K562 (cell line): ENCODE data around the gene KLHL12. TPM values are rescaled to one million over a fixed set of nuclear protein-coding genes. Genes with fewer than 3 reads are reported as not detected.

ENCODE experiments used
- ATAC-seq: fragments of 200-7000 bp; cut with Tn5 transposase; 3 replicates; pipeline ENCODE4 v1.9.1; 2020; ENCODE audit warnings: moderate library complexity
- BruUV-seq: library from RNA; stranded (reverse); fragments of 400-500 nt; replicated peaks from 2 replicates; lab custom pipeline; 2021; lab: Mats Ljungman, UMichigan
- CTCF ChIA-PET: fragments of 300-600 bp; formaldehyde crosslinking; extraction: SDS; loops from one replicate; lab custom pipeline; 2021; ENCODE audit warnings: low intra/inter-chr PET ratio; lab: Yijun Ruan, JAX
- POLR2A ChIA-PET: fragments of 300-600, 350-650 bp; sonication (Branson Sonifier 250); formaldehyde crosslinking; extraction: SDS; loops from one replicate; lab custom pipeline; 2021; ENCODE audit warnings: antibody characterized with exemption, inconsistent platforms; lab: Yijun Ruan, JAX
- DNase-seq, 4 experiments: peaks; one replicate each; pipeline versions ENCODE4 v3.0.0 to v3.0.0-alpha.2; 2011 to 2018; ENCODE audit warnings: low spot score in 3 of 4, mixed read lengths in 3 of 4; ENCODE audit errors: extremely low read depth in 1 of 4
- FAIRE-seq: peaks from 2 replicates; lab custom pipeline; 2011; peaks lifted over from hg19 to GRCh38; lab: Jason Lieb, UNC
- H2AFZ ChIP-seq: 2 replicates; pipeline ENCODE4 v1.6.0; 2011; ENCODE audit warnings: low read depth, low read length, control low read depth, inconsistent platforms
- H3K27ac ChIP-seq: fragments of 200-600 bp; 3 replicates; pipeline ENCODE4 v1.8.0; 2011; ENCODE audit warnings: low read depth, mild to moderate bottlenecking, control low read depth, inconsistent platforms, low read length, moderate library complexity, mixed read lengths; ENCODE audit errors: extremely low read depth
- H3K27me3 ChIP-seq, 2 experiments: fragments of 300-600 bp in 1 of 2; 2 replicates in 1 of 2; 3 replicates in 1 of 2; pipeline versions ENCODE4 v1.6.0 to v1.8.0; 2011; ENCODE audit warnings: inconsistent platforms in 2 of 2, low read length in 2 of 2, mild to moderate bottlenecking in 1 of 2, mixed read lengths in 1 of 2, moderate library complexity in 1 of 2; ENCODE audit not compliant: control insufficient read depth in 2 of 2, insufficient read depth in 2 of 2
- H3K36me3 ChIP-seq: fragments of 300-600 bp; 3 replicates; pipeline ENCODE4 v1.8.0; 2011; ENCODE audit warnings: mild to moderate bottlenecking, low read length, inconsistent platforms; ENCODE audit not compliant: control insufficient read depth, insufficient read depth
- H3K4me1 ChIP-seq, 2 experiments: fragments of 200-600 bp in 1 of 2; replicated peaks in 1 of 2; 2 replicates in 1 of 2; 3 replicates in 1 of 2; pipeline versions ENCODE4 v1.5.1 to v1.8.0; 2011; ENCODE audit warnings: inconsistent platforms in 2 of 2, low read length in 2 of 2, mild to moderate bottlenecking in 1 of 2, mixed read lengths in 1 of 2, moderate library complexity in 1 of 2; ENCODE audit not compliant: control insufficient read depth in 2 of 2, insufficient read depth in 2 of 2
- H3K4me2 ChIP-seq: 2 replicates; pipeline ENCODE4 v1.6.1; 2011; ENCODE audit warnings: low read length, control low read depth, inconsistent platforms, mixed read lengths; ENCODE audit not compliant: insufficient read depth
- H3K4me3 ChIP-seq: fragments of 200-600 bp; sonication (generic), shearing (Covaris generic); 2 replicates; pipeline ENCODE4 v1.5.1; 2016; ENCODE audit warnings: control low read depth, inconsistent platforms
- H3K79me2 ChIP-seq: fragments of 200-600 bp; 3 replicates; pipeline ENCODE4 v1.8.0; 2011; ENCODE audit warnings: low read length, inconsistent platforms; ENCODE audit not compliant: control insufficient read depth, insufficient read depth
- H3K9ac ChIP-seq, 2 experiments: 2 replicates each; pipeline versions ENCODE4 v1.6.0 to v1.6.1; 2011; ENCODE audit warnings: low read depth in 2 of 2, low read length in 2 of 2, control low read depth in 1 of 2, inconsistent platforms in 1 of 2, mild to moderate bottlenecking in 1 of 2, mixed read lengths in 1 of 2; ENCODE audit not compliant: insufficient read depth in 1 of 2
- H3K9me1 ChIP-seq: one replicate; pipeline ENCODE4 v1.6.0; 2011; ENCODE audit warnings: inconsistent platforms, mild to moderate bottlenecking, low read length, moderate library complexity; ENCODE audit not compliant: control insufficient read depth, insufficient read depth
- H3K9me3 ChIP-seq: replicated peaks from 2 replicates; pipeline ENCODE4 v1.5.1; 2011; ENCODE audit warnings: low read depth, low read length, inconsistent platforms; ENCODE audit not compliant: control insufficient read depth, insufficient read depth
- H4K20me1 ChIP-seq: replicated peaks from 2 replicates; pipeline ENCODE4 v1.6.1; 2011; ENCODE audit warnings: low read length, inconsistent platforms, mixed read lengths; ENCODE audit not compliant: control insufficient read depth, insufficient read depth
- L3MBTL2 ChIP-seq: fragments of 450-650 bp; IDR thresholded peaks from 2 replicates; pipeline ENCODE4 v1.6.1; 2016; ENCODE audit warnings: mild to moderate bottlenecking, moderate library complexity
- WGBS: fragments of 100-300 bp; shearing (Covaris generic); methylation state at CpG from one replicate; pipeline ENCODE4 v1.1.6; 2016; ENCODE audit warnings: low coverage, mixed read lengths; ENCODE audit not compliant: insufficient coverage; ENCODE audit errors: missing lambda C conversion rate; 5-methylcytosine and 5-hydroxymethylcytosine counted together
- in situ Hi-C: fragments of 300-500 bp; cut with MboI; formaldehyde crosslinking; loops from 4 replicates; pipeline ENCODE4 v1.15.0; 2018; ENCODE audit warnings: inconsistent platforms, mixed read lengths
- intact Hi-C: fragments of 100-400 bp; cut with micrococcal nuclease; formaldehyde crosslinking; loops from 2 replicates; pipeline ENCODE4 v1.14.2; 2022
- polyA plus RNA-seq, 8 experiments: library from polyadenylated mRNA; depleted of rRNA in 4 of 8; stranded (reverse) in 5 of 8; unstranded in 3 of 8; fragments of >200 nt; fragmentation: Nextera tagmentation in 2 of 8; fragmentation: Illumina TruSeq in 1 of 8; extraction: Ambion mirVana in 2 of 8; extraction: Trizol in 1 of 8; gene quantifications; 2 replicates each; pipeline versions ENCODE4 v1.2.1 to v1.2.3, GENCODE V29; 2011 to 2014; ENCODE audit warnings: inconsistent platforms in 1 of 8, missing spikeins in 1 of 8
- total RNA-seq, 7 experiments: library from RNA; depleted of rRNA in 6 of 7; stranded (reverse); fragments of >200 nt in 6 of 7; fragmentation: Illumina TruSeq in 2 of 7; extraction: Trizol in 2 of 7; gene quantifications; 2 replicates each; pipeline versions ENCODE4 v1.2.1 to v1.2.3, GENCODE V29; 2011 to 2021; ENCODE audit warnings: low replicate concordance in 1 of 7
- TF ChIP-seq, protein P1 (sequence below): fragments of 250-450 bp; sonication (Bioruptor Pico); IDR thresholded peaks from 2 replicates; pipeline ENCODE4 v1.5.0; 2020; ENCODE audit warnings: mild to moderate bottlenecking
- TF ChIP-seq, protein P2 (sequence below): fragments of 450-650 bp; IDR thresholded peaks from 2 replicates; pipeline ENCODE4 v1.7.0; 2016; ENCODE audit warnings: borderline replicate concordance
- TF ChIP-seq, protein P3 (sequence below): sonication (generic); formaldehyde crosslinking; IDR thresholded peaks from 2 replicates; pipeline ENCODE4 v1.9.0; 2022; ENCODE audit warnings: mild to moderate bottlenecking, missing genetic modification reagents
- TF ChIP-seq, protein P4 (sequence below): fragments of 200-800 bp; sonication (Bioruptor generic); IDR thresholded peaks from 2 replicates; pipeline ENCODE4 v1.6.1; 2016; ENCODE audit warnings: missing genetic modification characterization, missing compliant biosample characterization

KLHL12 gene
- total and polyA plus RNA-seq, 9 of the 15 experiments (the other 6 are each of a cell fraction or from before 2014, with no cell fraction given), result 23.1 to 85.1 (median 35.0) TPM

DNA sequence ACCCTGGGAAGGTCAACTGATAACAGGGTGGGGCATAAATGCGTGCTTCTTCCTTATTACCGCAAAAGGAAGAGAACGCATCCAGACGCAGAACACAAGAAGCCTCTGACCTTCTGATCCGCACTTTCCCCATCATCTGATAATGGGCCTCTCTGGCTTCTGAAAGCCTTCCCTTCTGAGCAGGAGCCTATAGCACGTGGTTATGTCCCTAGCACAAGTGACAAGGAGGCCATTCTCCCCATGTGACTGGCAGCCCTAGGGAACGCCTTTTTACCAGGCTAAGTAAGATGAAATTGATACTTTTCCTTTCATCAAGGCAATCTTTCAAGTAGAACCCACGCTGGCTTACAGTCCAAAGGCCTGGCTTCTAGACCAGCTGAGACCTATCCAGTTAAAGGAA is 72.2 kb downstream of the KLHL12 start:
- POLR2A ChIA-PET, result interaction anchor here (0.6 kb wide), 1 partner anchor 17 kb away, joined by 3 read pairs; no protein-coding TSS in a partner anchor
- BruUV-seq, result no TSS peak
- Histone ChIP-seq H3K4me2 (no peak overlapping the region), H4K20me1 (no peaks in the 10 kb centered on the region), H3K36me3 (no peaks in the 10 kb centered on the region), H3K4me1 (peaks cover 0 to 4% of the 10 kb centered on the region in 2 experiments; a peak in 3 of 5 replicates), H2AFZ (peak overlapping the region; percentile 73), H3K27ac (no peak overlapping the region), H3K27me3 (no peaks in the 10 kb centered on the region; a peak in 1 of 5 replicates), H3K9me1 (no peaks in the 10 kb centered on the region), H3K79me2 (no peaks in the 10 kb centered on the region), H3K4me3 (no peak overlapping the region), H3K9me3 (no peaks in the 10 kb centered on the region), H3K9ac (no peak overlapping the region)
- ATAC-seq, result no peak
- CTCF ChIA-PET, result no interaction called here
- intact Hi-C loops, result no loop called here
- WGBS, result 32% methylated on average over 8 of the region's 8 CpGs
- in situ Hi-C loops, result no loop called here
- DNase-seq, result peak in 1 of 4 experiments; percentile 6
- FAIRE-seq, result no peak
- TF ChIP-seq, protein P1, sequence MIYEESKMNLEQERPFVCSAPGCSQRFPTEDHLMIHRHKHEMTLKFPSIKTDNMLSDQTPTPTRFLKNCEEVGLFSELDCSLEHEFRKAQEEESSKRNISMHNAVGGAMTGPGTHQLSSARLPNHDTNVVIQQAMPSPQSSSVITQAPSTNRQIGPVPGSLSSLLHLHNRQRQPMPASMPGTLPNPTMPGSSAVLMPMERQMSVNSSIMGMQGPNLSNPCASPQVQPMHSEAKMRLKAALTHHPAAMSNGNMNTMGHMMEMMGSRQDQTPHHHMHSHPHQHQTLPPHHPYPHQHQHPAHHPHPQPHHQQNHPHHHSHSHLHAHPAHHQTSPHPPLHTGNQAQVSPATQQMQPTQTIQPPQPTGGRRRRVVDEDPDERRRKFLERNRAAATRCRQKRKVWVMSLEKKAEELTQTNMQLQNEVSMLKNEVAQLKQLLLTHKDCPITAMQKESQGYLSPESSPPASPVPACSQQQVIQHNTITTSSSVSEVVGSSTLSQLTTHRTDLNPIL, result no peak
- TF ChIP-seq, protein P2, sequence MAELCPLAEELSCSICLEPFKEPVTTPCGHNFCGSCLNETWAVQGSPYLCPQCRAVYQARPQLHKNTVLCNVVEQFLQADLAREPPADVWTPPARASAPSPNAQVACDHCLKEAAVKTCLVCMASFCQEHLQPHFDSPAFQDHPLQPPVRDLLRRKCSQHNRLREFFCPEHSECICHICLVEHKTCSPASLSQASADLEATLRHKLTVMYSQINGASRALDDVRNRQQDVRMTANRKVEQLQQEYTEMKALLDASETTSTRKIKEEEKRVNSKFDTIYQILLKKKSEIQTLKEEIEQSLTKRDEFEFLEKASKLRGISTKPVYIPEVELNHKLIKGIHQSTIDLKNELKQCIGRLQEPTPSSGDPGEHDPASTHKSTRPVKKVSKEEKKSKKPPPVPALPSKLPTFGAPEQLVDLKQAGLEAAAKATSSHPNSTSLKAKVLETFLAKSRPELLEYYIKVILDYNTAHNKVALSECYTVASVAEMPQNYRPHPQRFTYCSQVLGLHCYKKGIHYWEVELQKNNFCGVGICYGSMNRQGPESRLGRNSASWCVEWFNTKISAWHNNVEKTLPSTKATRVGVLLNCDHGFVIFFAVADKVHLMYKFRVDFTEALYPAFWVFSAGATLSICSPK, result no peak
- peak; percentile 68 for TF ChIP-seq L3MBTL2
- TF ChIP-seq, protein P3, sequence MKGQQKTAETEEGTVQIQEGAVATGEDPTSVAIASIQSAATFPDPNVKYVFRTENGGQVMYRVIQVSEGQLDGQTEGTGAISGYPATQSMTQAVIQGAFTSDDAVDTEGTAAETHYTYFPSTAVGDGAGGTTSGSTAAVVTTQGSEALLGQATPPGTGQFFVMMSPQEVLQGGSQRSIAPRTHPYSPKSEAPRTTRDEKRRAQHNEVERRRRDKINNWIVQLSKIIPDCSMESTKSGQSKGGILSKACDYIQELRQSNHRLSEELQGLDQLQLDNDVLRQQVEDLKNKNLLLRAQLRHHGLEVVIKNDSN (CRISPR knock-in tag), result no peak
- TF ChIP-seq, protein P4, sequence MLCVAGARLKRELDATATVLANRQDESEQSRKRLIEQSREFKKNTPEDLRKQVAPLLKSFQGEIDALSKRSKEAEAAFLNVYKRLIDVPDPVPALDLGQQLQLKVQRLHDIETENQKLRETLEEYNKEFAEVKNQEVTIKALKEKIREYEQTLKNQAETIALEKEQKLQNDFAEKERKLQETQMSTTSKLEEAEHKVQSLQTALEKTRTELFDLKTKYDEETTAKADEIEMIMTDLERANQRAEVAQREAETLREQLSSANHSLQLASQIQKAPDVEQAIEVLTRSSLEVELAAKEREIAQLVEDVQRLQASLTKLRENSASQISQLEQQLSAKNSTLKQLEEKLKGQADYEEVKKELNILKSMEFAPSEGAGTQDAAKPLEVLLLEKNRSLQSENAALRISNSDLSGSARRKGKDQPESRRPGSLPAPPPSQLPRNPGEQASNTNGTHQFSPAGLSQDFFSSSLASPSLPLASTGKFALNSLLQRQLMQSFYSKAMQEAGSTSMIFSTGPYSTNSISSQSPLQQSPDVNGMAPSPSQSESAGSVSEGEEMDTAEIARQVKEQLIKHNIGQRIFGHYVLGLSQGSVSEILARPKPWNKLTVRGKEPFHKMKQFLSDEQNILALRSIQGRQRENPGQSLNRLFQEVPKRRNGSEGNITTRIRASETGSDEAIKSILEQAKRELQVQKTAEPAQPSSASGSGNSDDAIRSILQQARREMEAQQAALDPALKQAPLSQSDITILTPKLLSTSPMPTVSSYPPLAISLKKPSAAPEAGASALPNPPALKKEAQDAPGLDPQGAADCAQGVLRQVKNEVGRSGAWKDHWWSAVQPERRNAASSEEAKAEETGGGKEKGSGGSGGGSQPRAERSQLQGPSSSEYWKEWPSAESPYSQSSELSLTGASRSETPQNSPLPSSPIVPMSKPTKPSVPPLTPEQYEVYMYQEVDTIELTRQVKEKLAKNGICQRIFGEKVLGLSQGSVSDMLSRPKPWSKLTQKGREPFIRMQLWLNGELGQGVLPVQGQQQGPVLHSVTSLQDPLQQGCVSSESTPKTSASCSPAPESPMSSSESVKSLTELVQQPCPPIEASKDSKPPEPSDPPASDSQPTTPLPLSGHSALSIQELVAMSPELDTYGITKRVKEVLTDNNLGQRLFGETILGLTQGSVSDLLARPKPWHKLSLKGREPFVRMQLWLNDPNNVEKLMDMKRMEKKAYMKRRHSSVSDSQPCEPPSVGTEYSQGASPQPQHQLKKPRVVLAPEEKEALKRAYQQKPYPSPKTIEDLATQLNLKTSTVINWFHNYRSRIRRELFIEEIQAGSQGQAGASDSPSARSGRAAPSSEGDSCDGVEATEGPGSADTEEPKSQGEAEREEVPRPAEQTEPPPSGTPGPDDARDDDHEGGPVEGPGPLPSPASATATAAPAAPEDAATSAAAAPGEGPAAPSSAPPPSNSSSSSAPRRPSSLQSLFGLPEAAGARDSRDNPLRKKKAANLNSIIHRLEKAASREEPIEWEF (CRISPR knock-in tag), result 0 out of 2 replicates have a peak, but pooled peaks have one; percentile 33
